Tibial artery (tissue), 4 donors: ENCODE results near the gene ZMYND19.
"Not testable (repeated sequence)": the region's sequence is repeated elsewhere in the genome, so short reads cannot be mapped to it uniquely, and the experiment has no call there.

Experiments
- DNase-seq, 2 donors: peaks; one replicate each; pipeline ENCODE4 v3.0.0-alpha.2; 2019
- H3K27ac ChIP-seq, 2 donors: fragments of 200-600 bp; sonication (generic) in 1 of 2; 1 replicate in 1 of 2; 2 replicates in 1 of 2; pipeline ENCODE4 v1.5.1; 2018 to 2019; ENCODE audit warnings: mild to moderate bottlenecking in 1 of 2
- H3K27me3 ChIP-seq, 2 donors: fragments of 200-600 bp; sonication (generic) in 1 of 2; one replicate each; pipeline versions ENCODE4 v1.5.1 to v1.6.0; 2016 to 2019
- H3K36me3 ChIP-seq, 3 donors: fragments of 200-600 bp; sonication (generic) in 2 of 3; one replicate each; pipeline ENCODE4 v1.5.1; 2016 to 2019; ENCODE audit warnings: mild to moderate bottlenecking in 2 of 3
- H3K4me1 ChIP-seq, 4 donors: fragments of 200-600 bp; sonication (generic) in 2 of 4; 1 replicate in 3 of 4; 2 replicates in 1 of 4; pipeline ENCODE4 v1.5.1; 2016 to 2019
- H3K4me3 ChIP-seq, 2 donors: fragments of 200-600 bp; sonication (generic) in 1 of 2; 1 replicate in 1 of 2; 2 replicates in 1 of 2; pipeline ENCODE4 v1.5.1; 2018 to 2019; ENCODE audit warnings: mild to moderate bottlenecking in 2 of 2
- H3K9me3 ChIP-seq, 3 donors: fragments of 200-600 bp; sonication (generic) in 1 of 3; one replicate each; pipeline ENCODE4 v1.5.1; 2016 to 2019
- CTCF ChIP-seq, 2 experiments: fragments of 200-600 bp in 1 of 2; fragments of 450-650 bp in 1 of 2; IDR thresholded peaks; one replicate each; pipeline ENCODE4 v1.5.1; 2017 to 2019; ENCODE audit warnings: antibody characterized with exemption in 2 of 2, mild to moderate bottlenecking in 1 of 2, moderate library complexity in 1 of 2
- intact Hi-C: fragments of 100-400 bp; cut with DNase I; formaldehyde crosslinking; loops from one replicate; pipeline ENCODE4 v1.15.0; 2023; ENCODE audit warnings: low total_unique reads

The ZMYND19 gene

GRCh38 chr9:137554349-137554748, 36.0 kb downstream of the ZMYND19 start:
- no peak for TF ChIP-seq CTCF (IDR thresholded peaks at IDR 0.05)
- intact Hi-C loops = no loop called here
- Histone ChIP-seq H3K9me3 (no peaks in the 10 kb centered on the region), H3K27ac (no peak overlapping the region), H3K36me3 (peaks cover 25 to 53% (median 41%) of the 10 kb centered on the region in 3 donors), H3K27me3 (no peaks in the 10 kb centered on the region), H3K4me3 (no peak overlapping the region), H3K4me1 (peaks cover 0 to 24% (median 14%) of the 10 kb centered on the region in 4 donors)
- no peak for DNase-seq

GRCh38 chr9:137553654-137554053, 36.7 kb downstream of the ZMYND19 start:
- H3K27me3 ChIP-seq, DNase-seq, H3K9me3 ChIP-seq, H3K4me3 ChIP-seq, intact Hi-C loops, H3K27ac ChIP-seq: not testable (repeated sequence)
- Histone ChIP-seq H3K4me1 (peaks cover 0 to 30% (median 17%) of the 10 kb centered on the region in 4 donors), H3K36me3 (peaks cover 25 to 49% (median 41%) of the 10 kb centered on the region in 3 donors)

- Histone ChIP-seq H3K36me3 (peaks cover 13 to 34% (median 29%) of the 10 kb centered on the region in 3 donors), H3K4me3 (peak overlapping the region; percentile 85 to 92), H3K27ac (peak overlapping the region; percentile 86 to 98), H3K27me3 (no peaks in the 10 kb centered on the region), H3K4me1 (peaks cover 0 to 32% (median 23%) of the 10 kb centered on the region in 4 donors), H3K9me3 (no peaks in the 10 kb centered on the region)
- intact Hi-C loops = no loop called here
- no peak for TF ChIP-seq CTCF (IDR thresholded peaks at IDR 0.05)
- DNase-seq = no peak
Measured at GRCh38 chr9:137552022-137552768, 38.1 kb downstream of the ZMYND19 start.

GRCh38 chr9:137551264-137552021, 38.9 kb downstream of the ZMYND19 start, which contains the start of gene MRPL41:
TSS of gene MRPL41 (plus strand) at chr9:137551879. CDS start at chr9:137552082, 203 bp downstream.
- Histone ChIP-seq H3K9me3 (no peaks in the 10 kb centered on the region), H3K36me3 (peaks cover 13 to 32% (median 31%) of the 10 kb centered on the region in 3 donors), H3K27ac (peak within 1 kb of the TSS; percentile 86 to 98), H3K4me1 (peaks cover 0 to 32% (median 23%) of the 10 kb centered on the region in 4 donors), H3K27me3 (no peaks in the 10 kb centered on the region), H3K4me3 (peak within 1 kb of the TSS; percentile 85 to 92)
- peak; percentile 82 to 94 for DNase-seq
- peak; percentile 37 to 56 for TF ChIP-seq CTCF (IDR thresholded peaks at IDR 0.05)
- intact Hi-C loops = no loop called here

- H3K9me3 ChIP-seq, DNase-seq, H3K27me3 ChIP-seq, intact Hi-C loops: not testable (repeated sequence)
- H3K27ac ChIP-seq = peak overlapping the region; percentile 86 to 98
- peaks cover 11 to 32% (median 27%) of the 10 kb centered on the region in 3 donors for H3K36me3 ChIP-seq
- peak overlapping the region; percentile 85 to 92 for H3K4me3 ChIP-seq
- H3K4me1 ChIP-seq = peaks cover 0 to 32% (median 23%) of the 10 kb centered on the region in 4 donors
Measured at GRCh38 chr9:137550958-137551263, 39.4 kb downstream of the ZMYND19 start.

GRCh38 chr9:137550231-137550621, 40.1 kb downstream of the ZMYND19 start, which contains the start of gene PNPLA7:
TSS of gene PNPLA7 (minus strand) at chr9:137550402. CDS start at chr9:137550197, 205 bp downstream.
- TF ChIP-seq CTCF (IDR thresholded peaks at IDR 0.05) = no peak
- Histone ChIP-seq H3K27ac (peak within 1 kb of the TSS; percentile 86 to 98), H3K36me3 (peaks cover 5 to 28% (median 20%) of the 10 kb centered on the region in 3 donors), H3K4me3 (peak within 1 kb of the TSS; percentile 85 to 92), H3K4me1 (peaks cover 0 to 32% (median 23%) of the 10 kb centered on the region in 4 donors), H3K9me3 (no peaks in the 10 kb centered on the region), H3K27me3 (no peaks in the 10 kb centered on the region)
- DNase-seq = peak; percentile 95 to 96
- intact Hi-C loops = no loop called here
